Prostate gland (tissue), 2 donors: ENCODE data around the gene OTULIN. TPM values are rescaled to one million over a fixed set of nuclear protein-coding genes. Genes with fewer than 3 reads are reported as not detected.
A peak's percentile ranks its signal among the peaks of the same experiment; 100 is the strongest.

Source experiments
- DNase-seq: peaks from one replicate; pipeline ENCODE4 v3.0.0-alpha.2; 2019; ENCODE audit warnings: low spot score
- H3K27ac ChIP-seq, 2 donors: fragments of 200-600 bp; sonication (generic); 2 replicates each; pipeline ENCODE4 v1.5.1; 2017 to 2019
- H3K27me3 ChIP-seq: fragments of 200-600 bp; sonication (generic); replicated peaks from 2 replicates; pipeline ENCODE4 v1.5.1; 2019; ENCODE audit not compliant: insufficient read depth
- H3K36me3 ChIP-seq, 2 donors: fragments of 200-600 bp; sonication (generic); 1 replicate in 1 of 2; 2 replicates in 1 of 2; pipeline versions ENCODE4 v1.5.1 to v1.8.1; 2017 to 2019
- H3K4me1 ChIP-seq: fragments of 200-600 bp; sonication (generic); replicated peaks from 2 replicates; pipeline ENCODE4 v1.5.1; 2019
- H3K4me3 ChIP-seq, 2 donors: fragments of 200-600 bp; sonication (generic); 2 replicates each; pipeline ENCODE4 v1.5.1; 2017 to 2019
- H3K9me3 ChIP-seq: fragments of 200-600 bp; sonication (generic); 2 replicates; pipeline ENCODE4 v1.5.1; 2017
- POLR2A ChIP-seq: fragments of 450-650 bp; IDR thresholded peaks from one replicate; pipeline ENCODE4 v1.6.1; 2016; ENCODE audit warnings: antibody characterized with exemption, mild to moderate bottlenecking
- POLR2AphosphoS5 ChIP-seq: sonication (generic); formaldehyde crosslinking; IDR thresholded peaks from one replicate; pipeline ENCODE4 v1.6.1; 2017; ENCODE audit warnings: antibody characterized with exemption
- WGBS: methylation state at CpG from one replicate; pipeline ENCODE4 v1.1.5; 2018; 5-methylcytosine and 5-hydroxymethylcytosine counted together
- intact Hi-C: fragments of 100-400 bp; cut with DNase I; formaldehyde crosslinking; loops from one replicate; pipeline ENCODE4 v1.14.2; 2022
- total RNA-seq, 2 donors: library from RNA; depleted of rRNA; stranded (reverse); fragments of >200 nt; gene quantifications; one replicate each; pipeline ENCODE4 v1.1.0, GENCODE V29; 2016
- TF ChIP-seq, protein P1 (sequence below), 4 experiments: fragments of 200-600 bp in 2 of 4; fragments of 450-650 bp in 2 of 4; sonication (generic) in 2 of 4; IDR thresholded peaks; 1 replicate in 3 of 4; 2 replicates in 1 of 4; pipeline ENCODE4 v1.5.1; 2016 to 2019; ENCODE audit warnings: antibody characterized with exemption in 4 of 4, mild to moderate bottlenecking in 2 of 4, moderate library complexity in 2 of 4

The OTULIN gene
- total RNA-seq, 2 donors from 2014 or later: 35.5 to 51.8 TPM

DNA sequence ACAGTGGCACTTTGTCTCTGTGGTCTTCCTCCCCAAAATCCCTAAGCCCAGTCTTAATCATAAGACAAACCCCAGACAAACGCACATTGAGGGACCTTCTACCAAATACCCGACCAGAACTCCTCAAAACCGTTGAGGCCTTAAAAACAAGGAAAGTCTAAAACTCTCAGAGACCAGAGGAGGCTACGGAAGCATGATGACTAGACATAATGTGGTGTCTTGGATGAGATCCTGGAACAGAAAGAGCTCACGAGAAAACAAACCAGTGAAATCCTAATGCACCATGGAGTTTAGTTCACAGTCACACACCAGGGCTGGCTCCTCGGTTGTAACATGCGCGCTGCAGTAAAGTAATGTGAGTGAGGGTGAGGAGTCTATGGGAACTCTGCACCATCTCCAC is 58.4 kb downstream of the OTULIN start:
- intact Hi-C loops: loop anchor here (10.0 kb wide), 1 partner anchor 462 kb away; no protein-coding TSS in a partner anchor

DNA sequence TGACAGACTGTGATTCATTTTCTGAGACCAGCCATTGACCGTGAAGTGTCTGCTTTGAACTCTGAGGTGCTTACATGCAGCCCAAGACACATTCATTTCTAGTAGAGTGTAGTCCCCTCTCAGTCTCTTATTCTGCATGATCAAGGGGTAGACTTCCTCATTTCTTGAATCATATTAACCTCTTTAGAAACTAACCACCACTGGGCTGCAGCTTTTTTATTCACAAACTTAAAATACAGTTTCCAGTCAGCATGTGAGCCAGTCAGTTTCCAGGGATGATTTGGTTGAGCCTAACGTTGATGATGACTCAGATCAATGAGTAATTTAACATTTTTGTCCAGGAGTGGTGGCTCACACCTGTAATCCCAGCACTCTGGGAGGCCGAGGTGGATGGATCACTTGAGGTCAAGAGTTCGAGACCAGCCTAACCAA is 59.2 kb downstream of the OTULIN start:
- intact Hi-C loops: loop anchor here (10.0 kb wide), 1 partner anchor 461 kb away; no protein-coding TSS in a partner anchor
- Histone ChIP-seq H3K36me3 (no peaks in the 10 kb centered on the region), H3K27ac (peak overlapping the region in 1 of 2 donors; percentile 88), H3K27me3 (no peaks in the 10 kb centered on the region), H3K9me3 (no peaks in the 10 kb centered on the region), H3K4me3 (no peak overlapping the region), H3K4me1 (peaks cover 11% of the 10 kb centered on the region)
- WGBS: 81% methylated on average over 4 of the region's 4 CpGs
- no peak for DNase-seq
- TF ChIP-seq POLR2A (no peak), POLR2AphosphoS5 (no peak)
- TF ChIP-seq, protein P1, sequence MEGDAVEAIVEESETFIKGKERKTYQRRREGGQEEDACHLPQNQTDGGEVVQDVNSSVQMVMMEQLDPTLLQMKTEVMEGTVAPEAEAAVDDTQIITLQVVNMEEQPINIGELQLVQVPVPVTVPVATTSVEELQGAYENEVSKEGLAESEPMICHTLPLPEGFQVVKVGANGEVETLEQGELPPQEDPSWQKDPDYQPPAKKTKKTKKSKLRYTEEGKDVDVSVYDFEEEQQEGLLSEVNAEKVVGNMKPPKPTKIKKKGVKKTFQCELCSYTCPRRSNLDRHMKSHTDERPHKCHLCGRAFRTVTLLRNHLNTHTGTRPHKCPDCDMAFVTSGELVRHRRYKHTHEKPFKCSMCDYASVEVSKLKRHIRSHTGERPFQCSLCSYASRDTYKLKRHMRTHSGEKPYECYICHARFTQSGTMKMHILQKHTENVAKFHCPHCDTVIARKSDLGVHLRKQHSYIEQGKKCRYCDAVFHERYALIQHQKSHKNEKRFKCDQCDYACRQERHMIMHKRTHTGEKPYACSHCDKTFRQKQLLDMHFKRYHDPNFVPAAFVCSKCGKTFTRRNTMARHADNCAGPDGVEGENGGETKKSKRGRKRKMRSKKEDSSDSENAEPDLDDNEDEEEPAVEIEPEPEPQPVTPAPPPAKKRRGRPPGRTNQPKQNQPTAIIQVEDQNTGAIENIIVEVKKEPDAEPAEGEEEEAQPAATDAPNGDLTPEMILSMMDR (IDR thresholded peaks at IDR 0.05): no peak

More for the DNA sequence above, 58.4 kb downstream of the OTULIN start:
- 84% methylated on average over 8 of the region's 8 CpGs for WGBS
- Histone ChIP-seq H3K4me1 (peaks cover 7% of the 10 kb centered on the region), H3K9me3 (no peaks in the 10 kb centered on the region), H3K4me3 (no peak overlapping the region), H3K27me3 (no peaks in the 10 kb centered on the region), H3K27ac (peak overlapping the region; percentile 32 to 88), H3K36me3 (no peaks in the 10 kb centered on the region)
- TF ChIP-seq, protein P1 (IDR thresholded peaks at IDR 0.05): no peak
- TF ChIP-seq POLR2A (no peak), POLR2AphosphoS5 (peak; percentile 12)
- no peak for DNase-seq

DNA sequence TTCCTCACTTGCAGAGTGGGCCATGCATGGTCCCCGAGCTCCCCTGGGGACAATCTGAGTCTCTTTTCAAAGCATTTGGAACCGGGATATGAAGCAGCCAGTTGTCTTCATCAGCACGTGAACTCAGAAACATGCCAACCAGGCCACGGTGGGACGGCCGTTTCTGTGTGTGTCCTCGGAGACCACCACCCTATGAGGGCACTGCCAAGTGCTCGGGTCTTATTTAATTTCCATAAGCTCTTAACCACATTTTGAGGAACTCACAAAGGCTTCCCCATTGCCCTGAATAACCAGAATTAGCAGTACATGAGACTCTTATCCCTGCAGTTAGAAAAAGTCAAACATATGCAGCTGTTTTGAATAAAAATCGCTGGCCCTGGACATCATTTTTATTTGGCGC is 60.1 kb downstream of the OTULIN start:
- Histone ChIP-seq H3K4me3 (no peak overlapping the region), H3K27ac (peak overlapping the region in 1 of 2 donors; percentile 88), H3K36me3 (no peaks in the 10 kb centered on the region), H3K4me1 (peaks cover 11% of the 10 kb centered on the region), H3K9me3 (no peaks in the 10 kb centered on the region), H3K27me3 (no peaks in the 10 kb centered on the region)
- 88% methylated on average over 10 of the region's 10 CpGs for WGBS
- intact Hi-C loops: loop anchor here (10.0 kb wide), 1 partner anchor 460 kb away; no protein-coding TSS in a partner anchor
- no peak for DNase-seq
- TF ChIP-seq POLR2A (no peak), POLR2AphosphoS5 (no peak)
- TF ChIP-seq, protein P1 (IDR thresholded peaks at IDR 0.05): no peak

DNA sequence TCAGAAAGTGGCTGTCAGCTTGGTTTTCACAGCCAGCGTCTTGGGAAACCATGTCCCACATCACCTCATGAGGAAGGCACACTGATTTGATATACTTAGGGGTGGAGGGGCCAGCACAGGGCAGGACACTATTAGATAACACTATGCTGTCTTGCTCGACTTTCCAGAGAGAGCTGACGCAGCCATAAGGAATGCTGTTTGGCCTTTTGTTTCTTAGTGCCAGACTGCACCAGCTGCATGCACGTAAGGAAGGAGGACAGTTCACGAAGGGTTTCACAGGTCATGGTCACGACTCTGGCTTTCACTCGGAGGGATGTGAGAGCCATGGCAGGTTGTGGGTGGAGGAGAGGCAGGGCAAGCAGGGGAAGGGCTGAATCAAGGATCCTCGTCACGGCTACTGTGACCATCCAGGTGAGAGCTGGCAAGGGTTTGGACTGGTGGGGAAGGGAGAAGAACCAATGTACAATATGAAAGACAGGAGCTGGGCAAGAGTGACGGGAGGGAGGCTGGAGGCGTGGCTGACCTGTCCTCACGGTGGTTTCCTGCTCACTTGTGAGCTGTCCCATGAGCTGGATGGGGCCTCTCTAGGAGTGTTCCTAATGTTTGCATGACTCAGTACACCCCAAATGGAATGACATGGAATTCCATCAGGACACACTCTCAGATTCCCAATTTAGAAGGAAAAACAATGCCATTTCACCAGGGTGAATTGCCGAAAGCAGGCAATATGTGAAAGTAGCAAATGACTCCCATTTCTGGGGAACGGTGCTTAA is 61.7 kb downstream of the OTULIN start:
- no peak for DNase-seq
- Histone ChIP-seq H3K4me3 (no peak overlapping the region), H3K9me3 (no peaks in the 10 kb centered on the region), H3K27me3 (no peaks in the 10 kb centered on the region), H3K36me3 (no peaks in the 10 kb centered on the region), H3K27ac (peak overlapping the region in 1 of 2 donors; percentile 88), H3K4me1 (peaks cover 11% of the 10 kb centered on the region)
- intact Hi-C loops: loop anchor here (2.0 to 10.0 kb wide), 2 partner anchors 147 to 459 kb away; no protein-coding TSS in a partner anchor
- 85% methylated on average over 14 of the region's 14 CpGs for WGBS
- TF ChIP-seq POLR2AphosphoS5: no peak
- no peak for TF ChIP-seq POLR2A
- TF ChIP-seq, protein P1 (IDR thresholded peaks at IDR 0.05): no peak
